Panc1 (cell line): ENCODE results near the gene CHCHD10. TPM values are rescaled to one million over a fixed set of nuclear protein-coding genes. Genes with fewer than 3 reads are reported as not detected.

Experiments used
- ATAC-seq: fragments of 200-7000 bp; cut with Tn5 transposase; 2 replicates; pipeline ENCODE4 v1.9.1; 2020; ENCODE audit warnings: mild to moderate bottlenecking, moderate library complexity
- BruUV-seq: library from RNA; stranded (reverse); fragments of 400-500 nt; replicated peaks from 2 replicates; lab custom pipeline; 2021; lab: Mats Ljungman, UMichigan
- CTCF ChIA-PET: fragments of 300-600 bp; sonication (Branson Sonifier 250); formaldehyde crosslinking; loops from one replicate; lab custom pipeline; 2022; ENCODE audit warnings: antibody characterized with exemption; lab: Charles Lee
- POLR2A ChIA-PET: fragments of 300-600 bp; sonication (Branson Sonifier 250); formaldehyde crosslinking; loops from one replicate; lab custom pipeline; 2022; ENCODE audit warnings: antibody characterized with exemption; lab: Charles Lee
- DNase-seq: peaks from one replicate; pipeline ENCODE4 v3.0.0-alpha.2; 2010; ENCODE audit warnings: low read depth, low spot score
- H3K27ac ChIP-seq: 2 replicates; pipeline ENCODE4 v1.5.1; 2011; ENCODE audit warnings: mild to moderate bottlenecking, low read length, inconsistent platforms
- H3K27me3 ChIP-seq: fragments of 200-500 bp; sonication (Bioruptor generic); 2 replicates; pipeline ENCODE4 v1.6.0; 2014; ENCODE audit warnings: low read length, inconsistent platforms; ENCODE audit not compliant: control insufficient read depth, insufficient read depth
- H3K36me3 ChIP-seq: fragments of 200-500 bp; sonication (Bioruptor generic); 2 replicates; pipeline ENCODE4 v1.5.1; 2014; ENCODE audit warnings: inconsistent platforms, mild to moderate bottlenecking, low read length, moderate library complexity; ENCODE audit not compliant: control insufficient read depth, insufficient read depth
- H3K4me1 ChIP-seq: 2 replicates; pipeline ENCODE4 v1.5.1; 2011; ENCODE audit warnings: inconsistent platforms, mild to moderate bottlenecking, low read length, moderate library complexity; ENCODE audit not compliant: control insufficient read depth, insufficient read depth
- H3K4me3 ChIP-seq, 2 experiments: 2 replicates each; pipeline ENCODE4 v1.5.1; 2011 to 2012; ENCODE audit warnings: low read depth in 2 of 2, low read length in 2 of 2, mild to moderate bottlenecking in 2 of 2, inconsistent platforms in 1 of 2, moderate library complexity in 1 of 2
- H3K9me3 ChIP-seq: fragments of 200-500 bp; sonication (Bioruptor generic); 2 replicates; pipeline ENCODE4 v1.5.1; 2014; ENCODE audit warnings: low read depth, mild to moderate bottlenecking, inconsistent platforms, low read length, moderate library complexity; ENCODE audit not compliant: control insufficient read depth, insufficient read depth
- CTCF ChIP-seq: fragments of 450-650 bp; IDR thresholded peaks from 2 replicates; pipeline ENCODE4 v1.5.1; 2017; ENCODE audit warnings: mild to moderate bottlenecking
- POLR2AphosphoS5 ChIP-seq: IDR thresholded peaks from 2 replicates; pipeline ENCODE4 v1.6.1; 2012; ENCODE audit warnings: mild to moderate bottlenecking, low read depth, low read length, moderate library complexity
- REST ChIP-seq, 2 experiments: IDR thresholded peaks; 2 replicates each; pipeline ENCODE4 v1.6.1; 2011 to 2012; ENCODE audit warnings: low read depth in 2 of 2, control low read depth in 1 of 2, low read length in 1 of 2, mild to moderate bottlenecking in 1 of 2, moderate library complexity in 1 of 2; ENCODE audit not compliant: insufficient read depth in 1 of 2
- SIN3A ChIP-seq: IDR thresholded peaks from 2 replicates; pipeline ENCODE4 v1.6.1; 2012; ENCODE audit warnings: low read depth, mild to moderate bottlenecking, low read length, moderate library complexity, borderline replicate concordance; ENCODE audit not compliant: insufficient read depth
- TCF7L2 ChIP-seq: IDR thresholded peaks from 2 replicates; pipeline ENCODE4 v1.6.1; 2011; ENCODE audit warnings: mild to moderate bottlenecking, low read depth, low read length, inconsistent platforms
- in situ Hi-C: cut with HindIII; loops from 2 replicates; pipeline ENCODE4 v1.10.0; 2016; ENCODE audit warnings: low sequenced_read_pairs, low pct_unique_long_range_greater_than_20kb
- intact Hi-C: fragments of 100-400 bp; cut with micrococcal nuclease; formaldehyde crosslinking; loops from one replicate; pipeline ENCODE4 v1.10.0; 2022; ENCODE audit not compliant: unreplicated experiment
- total RNA-seq: library from RNA; stranded (reverse); gene quantifications from one replicate; pipeline ENCODE4 v1.2.1, GENCODE V29; 2021; ENCODE audit not compliant: unreplicated experiment

Gene CHCHD10
- total RNA-seq, 1 experiment from 2014 or later, result 84.4 TPM

GRCh38 chr22:23801886-23802377 is 34.2 kb upstream of the CHCHD10 start:
- H3K27me3 ChIP-seq, result no peaks in the 10 kb centered on the region
- ATAC-seq (no peak), DNase-seq (no peak)
- intact Hi-C loops (no loop called here), in situ Hi-C loops (no loop called here)
- peaks cover 8% of the 10 kb centered on the region for H3K36me3 ChIP-seq
- H3K4me1 ChIP-seq, result no peaks in the 10 kb centered on the region
- TF ChIP-seq SIN3A, result no peak
- no peak for TF ChIP-seq POLR2AphosphoS5
- TF ChIP-seq REST (IDR thresholded peaks at IDR 0.05; ENCODE audit: insufficient read depth in 1 of 2, low read depth in 2 of 2, low read length in 1 of 2), result no peak
- TF ChIP-seq TCF7L2, result no peak
- no TSS peak for BruUV-seq
- ChIA-PET CTCF (interaction anchor here (0.6 kb wide), 1 partner anchor 59 kb away, joined by 10 read pairs; no protein-coding TSS in a partner anchor), POLR2A (no interaction called here)
- H3K27ac ChIP-seq, result no peak overlapping the region
- H3K9me3 ChIP-seq, result no peaks in the 10 kb centered on the region
- H3K4me3 ChIP-seq, result no peak overlapping the region

GRCh38 chr22:23801238-23801821 is 33.6 kb upstream of the CHCHD10 start:
- ATAC-seq (no peak), DNase-seq (no peak)
- no peak for TF ChIP-seq POLR2AphosphoS5
- TF ChIP-seq CTCF, result no peak
- no peak for TF ChIP-seq REST (IDR thresholded peaks at IDR 0.05; ENCODE audit: insufficient read depth in 1 of 2, low read depth in 2 of 2, low read length in 1 of 2)
- TF ChIP-seq TCF7L2, result no peak
- TF ChIP-seq SIN3A, result no peak
- H3K9me3 ChIP-seq, result no peaks in the 10 kb centered on the region
- in situ Hi-C loops (no loop called here), intact Hi-C loops (no loop called here)
- peaks cover 8% of the 10 kb centered on the region for H3K36me3 ChIP-seq
- H3K4me1 ChIP-seq, result no peaks in the 10 kb centered on the region
- no peak overlapping the region for H3K27ac ChIP-seq
- H3K27me3 ChIP-seq, result no peaks in the 10 kb centered on the region
- POLR2A ChIA-PET, result no interaction called here
- CTCF ChIA-PET, result interaction anchor here (0.6 kb wide), 1 partner anchor 60 kb away, joined by 10 read pairs; no protein-coding TSS in a partner anchor
- H3K4me3 ChIP-seq, result no peak overlapping the region
- BruUV-seq, result no TSS peak
